Thoracic aorta (tissue), 2 donors: ENCODE results near the gene BLTP3A. TPM values are rescaled to one million over a fixed set of nuclear protein-coding genes. Genes with fewer than 3 reads are reported as not detected.

Source experiments
- ATAC-seq: fragments of 150-250 bp; one replicate; pipeline ENCODE4 v1.8.0; 2017; ENCODE audit warnings: low read depth; ENCODE audit not compliant: insufficient number of reproducible peaks, low FRiP score
- DNase-seq: peaks from one replicate; pipeline ENCODE4 v3.0.0-alpha.2; 2020; ENCODE audit warnings: low spot score
- H3K27ac ChIP-seq, 2 donors: fragments of 200-600 bp; sonication (generic); 1 replicate in 1 of 2; 2 replicates in 1 of 2; pipeline ENCODE4 v1.5.1; 2016; ENCODE audit warnings: mild to moderate bottlenecking in 2 of 2, moderate library complexity in 2 of 2
- H3K27me3 ChIP-seq: fragments of 200-600 bp; sonication (generic); replicated peaks from 2 replicates; pipeline ENCODE4 v1.6.0; 2016; ENCODE audit warnings: mild to moderate bottlenecking; ENCODE audit not compliant: insufficient read depth
- H3K36me3 ChIP-seq: fragments of 200-600 bp; sonication (generic); one replicate; pipeline ENCODE4 v1.5.1; 2016
- H3K4me1 ChIP-seq, 2 donors: fragments of 200-600 bp; sonication (generic); 1 replicate in 1 of 2; 2 replicates in 1 of 2; pipeline versions ENCODE4 v1.5.1 to v1.6.0; 2016; ENCODE audit warnings: low read depth in 2 of 2, mild to moderate bottlenecking in 1 of 2; ENCODE audit not compliant: control insufficient read depth in 1 of 2
- H3K4me3 ChIP-seq: fragments of 200-600 bp; sonication (generic); 2 replicates; pipeline ENCODE4 v1.5.1; 2016; ENCODE audit warnings: mild to moderate bottlenecking
- H3K9me3 ChIP-seq: fragments of 200-600 bp; sonication (generic); 2 replicates; pipeline ENCODE4 v1.5.1; 2016
- CTCF ChIP-seq: fragments of 200-600 bp; sonication (generic); IDR thresholded peaks from one replicate; pipeline ENCODE4 v1.5.1; 2019; ENCODE audit warnings: antibody characterized with exemption
- total RNA-seq, 2 donors: library from RNA; depleted of rRNA; stranded (reverse); fragments of >200 nt; gene quantifications; one replicate each; pipeline versions ENCODE4 v1.1.0 to v1.2.3, GENCODE V29; 2016

Gene BLTP3A
- total RNA-seq, 2 donors from 2014 or later = 9.9 to 13.3 TPM

GRCh38 chr6:34834789-34835518, 43.1 kb downstream of the BLTP3A start:
- Histone ChIP-seq H3K27ac (no peak overlapping the region), H3K4me3 (no peak overlapping the region), H3K4me1 (no peaks in the 10 kb centered on the region), H3K27me3 (no peaks in the 10 kb centered on the region), H3K36me3 (peaks cover 22% of the 10 kb centered on the region), H3K9me3 (no peaks in the 10 kb centered on the region)
- no peak for TF ChIP-seq CTCF
- DNase-seq = no peak
- ATAC-seq = no peak

- Histone ChIP-seq H3K36me3 (peaks cover 21% of the 10 kb centered on the region), H3K27me3 (no peaks in the 10 kb centered on the region), H3K27ac (no peak overlapping the region), H3K4me1 (no peaks in the 10 kb centered on the region), H3K4me3 (no peak overlapping the region), H3K9me3 (no peaks in the 10 kb centered on the region)
- ATAC-seq (no peak), DNase-seq (no peak)
- no peak for TF ChIP-seq CTCF
Measured at GRCh38 chr6:34836008-34836407, 44.1 kb downstream of the BLTP3A start.

GRCh38 chr6:34836451-34836850, 44.6 kb downstream of the BLTP3A start:
- TF ChIP-seq CTCF = no peak
- H3K27ac ChIP-seq = no peak overlapping the region
- ATAC-seq = no peak

GRCh38 chr6:34837528-34837927, 45.6 kb downstream of the BLTP3A start:
- ATAC-seq = no peak
- Histone ChIP-seq H3K27ac (no peak overlapping the region), H3K4me1 (no peaks in the 10 kb centered on the region), H3K27me3 (no peaks in the 10 kb centered on the region), H3K4me3 (no peak overlapping the region), H3K36me3 (peaks cover 21% of the 10 kb centered on the region), H3K9me3 (no peaks in the 10 kb centered on the region)
- no peak for DNase-seq
- no peak for TF ChIP-seq CTCF

More at GRCh38 chr6:34836451-34836850, 44.6 kb downstream of the BLTP3A start:
- H3K9me3 ChIP-seq = no peaks in the 10 kb centered on the region
- H3K27me3 ChIP-seq = no peaks in the 10 kb centered on the region
- no peak for DNase-seq
- H3K4me1 ChIP-seq = no peaks in the 10 kb centered on the region
- peaks cover 21% of the 10 kb centered on the region for H3K36me3 ChIP-seq
- H3K4me3 ChIP-seq = no peak overlapping the region

- no peaks in the 10 kb centered on the region for H3K4me1 ChIP-seq
- no peak overlapping the region for H3K4me3 ChIP-seq
- no peak for TF ChIP-seq CTCF
- H3K9me3 ChIP-seq = no peaks in the 10 kb centered on the region
- ATAC-seq = no peak
- H3K27me3 ChIP-seq = no peaks in the 10 kb centered on the region
- H3K27ac ChIP-seq = no peak overlapping the region
- H3K36me3 ChIP-seq = peaks cover 21% of the 10 kb centered on the region
- no peak for DNase-seq
Measured at GRCh38 chr6:34839666-34840352, 47.9 kb downstream of the BLTP3A start.

Other genes starting within 250 kb of the BLTP3A start
- not detected for gene SPDEF, start 235.8 kb upstream of the BLTP3A start, total RNA-seq
- 10 to 100 TPM; 75.4 to 78.9 TPM for gene ILRUN, start 95.3 kb upstream of the BLTP3A start, total RNA-seq
- 10 to 100 TPM; 37.8 to 92.1 TPM for gene SNRPC, start 34.6 kb upstream of the BLTP3A start, total RNA-seq
- 10 to 100 TPM; 15.8 to 33.2 TPM for gene TAF11, start 96.0 kb downstream of the BLTP3A start, total RNA-seq
- gene ANKS1A, start 97.2 kb downstream of the BLTP3A start, total RNA-seq = 10 to 100 TPM; 37.9 to 55.4 TPM